H1 (cell line): ENCODE results near the gene PPIC. TPM values are rescaled to one million over a fixed set of nuclear protein-coding genes. Genes with fewer than 3 reads are reported as not detected.
A peak's percentile ranks its signal among the peaks of the same experiment; 100 is the strongest.

Experiments used
- CTCF ChIA-PET: fragments of 300-600 bp; sonication (Branson Sonifier 250); formaldehyde crosslinking; loops from one replicate; lab custom pipeline; 2021; ENCODE audit not compliant: partially characterized antibody; lab: Charles Lee
- POLR2A ChIA-PET: fragments of 300-600 bp; sonication (Branson Sonifier 250); formaldehyde crosslinking; loops from one replicate; lab custom pipeline; 2021; ENCODE audit warnings: inconsistent platforms; ENCODE audit not compliant: partially characterized antibody; lab: Charles Lee
- DNase-seq, 2 experiments: peaks; one replicate each; pipeline versions ENCODE4 v3.0.0 to v3.0.0-alpha.2; 2010 to 2022; ENCODE audit warnings: low spot score in 2 of 2, low read depth in 1 of 2, mixed read lengths in 1 of 2
- FAIRE-seq: peaks from 2 replicates; lab custom pipeline; 2011; peaks lifted over from hg19 to GRCh38; lab: Jason Lieb, UNC
- H2AFZ ChIP-seq: 2 replicates; pipeline ENCODE4 v1.8.1; 2012; ENCODE audit warnings: low read length, inconsistent platforms
- H2AK5ac ChIP-seq: 2 replicates; pipeline ENCODE4 v1.6.1; 2013; ENCODE audit warnings: low read depth, low read length
- H2BK120ac ChIP-seq: replicated peaks from 2 replicates; pipeline ENCODE3; 2013; ENCODE audit warnings: low read depth, low read length, inconsistent platforms
- H2BK12ac ChIP-seq: 2 replicates; pipeline ENCODE4 v1.6.1; 2013; ENCODE audit warnings: low read depth, low read length
- H2BK15ac ChIP-seq: 2 replicates; pipeline ENCODE4 v1.6.1; 2013; ENCODE audit warnings: low read length
- H2BK20ac ChIP-seq: 2 replicates; pipeline ENCODE4 v1.6.1; 2013; ENCODE audit warnings: low read length
- H2BK5ac ChIP-seq: 2 replicates; pipeline ENCODE4 v1.6.1; 2013; ENCODE audit warnings: low read depth, low read length
- H3K14ac ChIP-seq: 2 replicates; pipeline ENCODE4 v1.6.1; 2013; ENCODE audit warnings: inconsistent platforms; ENCODE audit not compliant: insufficient read length
- H3K18ac ChIP-seq: 2 replicates; pipeline ENCODE4 v1.6.1; 2013; ENCODE audit warnings: low read length; ENCODE audit errors: extremely low read depth
- H3K23ac ChIP-seq: 2 replicates; pipeline ENCODE4 v1.6.1; 2013; ENCODE audit warnings: inconsistent platforms; ENCODE audit not compliant: insufficient read length
- H3K23me2 ChIP-seq: 2 replicates; pipeline ENCODE4 v1.6.1; 2013; ENCODE audit warnings: low read depth, low read length
- H3K27ac ChIP-seq: 2 replicates; pipeline ENCODE4 v1.6.1; 2011; ENCODE audit warnings: low read depth, low read length, inconsistent platforms
- H3K27me3 ChIP-seq, 4 experiments: replicated peaks in 1 of 4; 1 replicate in 1 of 4; 2 replicates in 3 of 4; pipeline versions ENCODE4 v1.6.1 to v1.8.1; 2011 to 2013; ENCODE audit warnings: low read length in 3 of 4, mild to moderate bottlenecking in 3 of 4, inconsistent platforms in 2 of 4, mixed read lengths in 2 of 4, moderate library complexity in 1 of 4; ENCODE audit not compliant: control insufficient read depth in 3 of 4, insufficient read depth in 3 of 4; ENCODE audit errors: extremely low read depth in 1 of 4
- H3K36me3 ChIP-seq, 4 experiments: 2 replicates each; pipeline versions ENCODE4 v1.6.1 to v1.8.1; 2011 to 2013; ENCODE audit warnings: mild to moderate bottlenecking in 4 of 4, low read length in 3 of 4, moderate library complexity in 2 of 4, control low read depth in 1 of 4, inconsistent platforms in 1 of 4; ENCODE audit not compliant: insufficient read depth in 4 of 4, control insufficient read depth in 2 of 4
- H3K4ac ChIP-seq: replicated peaks from 2 replicates; pipeline ENCODE3; 2013; ENCODE audit warnings: low read length, low read depth, mixed read lengths, inconsistent platforms; ENCODE audit not compliant: insufficient read length
- H3K4me1 ChIP-seq, 4 experiments: replicated peaks in 1 of 4; 1 replicate in 1 of 4; 2 replicates in 3 of 4; pipeline versions ENCODE4 v1.6.1 to v1.8.1; 2011 to 2013; ENCODE audit warnings: low read length in 3 of 4, inconsistent platforms in 2 of 4, mixed read lengths in 1 of 4; ENCODE audit not compliant: insufficient read depth in 4 of 4, control insufficient read depth in 3 of 4
- H3K4me2 ChIP-seq, 2 experiments: 2 replicates each; pipeline versions ENCODE4 v1.6.1 to v1.8.1; 2011 to 2013; ENCODE audit warnings: low read depth in 2 of 2, low read length in 2 of 2, control low read depth in 1 of 2, inconsistent platforms in 1 of 2, mild to moderate bottlenecking in 1 of 2; ENCODE audit not compliant: insufficient read depth in 1 of 2
- H3K4me3 ChIP-seq, 4 experiments: fragments of 200-600, 300-600 bp in 1 of 4; sonication (generic), shearing (Covaris generic), sonication (Bioruptor Twin) in 1 of 4; 2 replicates each; pipeline versions ENCODE4 v1.5.1 to v1.8.1; 2011 to 2016; ENCODE audit warnings: low read length in 4 of 4, low read depth in 3 of 4, control low read depth in 2 of 4, inconsistent platforms in 2 of 4, mild to moderate bottlenecking in 2 of 4, mixed read lengths in 1 of 4, moderate library complexity in 1 of 4; ENCODE audit not compliant: insufficient read depth in 2 of 4; ENCODE audit errors: extremely low read depth in 1 of 4
- H3K56ac ChIP-seq: replicated peaks from 2 replicates; pipeline ENCODE3; 2013; ENCODE audit warnings: low read depth, mild to moderate bottlenecking, mixed read lengths, low read length, inconsistent platforms; ENCODE audit not compliant: insufficient read length
- H3K79me1 ChIP-seq: 2 replicates; pipeline ENCODE4 v1.6.1; 2013; ENCODE audit warnings: low read depth, low read length, control low read depth
- H3K79me2 ChIP-seq, 2 experiments: 2 replicates each; pipeline versions ENCODE4 v1.6.1 to v1.8.1; 2012 to 2013; ENCODE audit warnings: low read length in 2 of 2, mild to moderate bottlenecking in 2 of 2, inconsistent platforms in 1 of 2; ENCODE audit not compliant: insufficient read depth in 2 of 2, control insufficient read depth in 1 of 2
- H3K9ac ChIP-seq, 4 experiments: replicated peaks in 1 of 4; 1 replicate in 1 of 4; 2 replicates in 3 of 4; pipeline versions ENCODE4 v1.6.1 to v1.8.1; 2011 to 2013; ENCODE audit warnings: low read depth in 3 of 4, low read length in 3 of 4, control low read depth in 2 of 4, mild to moderate bottlenecking in 2 of 4, moderate library complexity in 2 of 4, inconsistent platforms in 1 of 4; ENCODE audit errors: extremely low read depth in 1 of 4
- H3K9me3 ChIP-seq, 2 experiments: 2 replicates each; pipeline versions ENCODE4 v1.6.1 to v1.8.1; 2012 to 2013; ENCODE audit warnings: mild to moderate bottlenecking in 2 of 2, moderate library complexity in 2 of 2, control low read depth in 1 of 2, inconsistent platforms in 1 of 2, low read depth in 1 of 2, low read length in 1 of 2, mixed read lengths in 1 of 2; ENCODE audit not compliant: insufficient read depth in 2 of 2
- H4K20me1 ChIP-seq, 2 experiments: replicated peaks in 1 of 2; 2 replicates each; pipeline versions ENCODE3 to v1.8.1; 2011 to 2013; ENCODE audit warnings: inconsistent platforms in 2 of 2, low read length in 2 of 2, mild to moderate bottlenecking in 1 of 2; ENCODE audit not compliant: insufficient read depth in 2 of 2, control insufficient read depth in 1 of 2
- H4K5ac ChIP-seq: 2 replicates; pipeline ENCODE4 v1.6.1; 2013; ENCODE audit warnings: low read length, low read depth, mixed read lengths, inconsistent platforms; ENCODE audit not compliant: insufficient read length
- H4K8ac ChIP-seq: 2 replicates; pipeline ENCODE4 v1.8.0; 2013; ENCODE audit warnings: mild to moderate bottlenecking, moderate library complexity, low read length, inconsistent platforms; ENCODE audit not compliant: insufficient read depth; ENCODE audit errors: extremely low read depth
- H4K91ac ChIP-seq: replicated peaks from 2 replicates; pipeline ENCODE3; 2013; ENCODE audit warnings: low read length, mixed read lengths, inconsistent platforms; ENCODE audit not compliant: insufficient read length
- FOSL1 ChIP-seq: IDR thresholded peaks from 2 replicates; pipeline ENCODE4 v1.6.1; 2011; ENCODE audit warnings: mild to moderate bottlenecking, low read depth, low read length, moderate library complexity; ENCODE audit not compliant: insufficient read depth
- JUN ChIP-seq: IDR thresholded peaks from 2 replicates; pipeline ENCODE4 v1.6.1; 2011; ENCODE audit warnings: low read depth, mild to moderate bottlenecking, improper control_type of control experiment, low read length
- RFX5 ChIP-seq: IDR thresholded peaks from 2 replicates; pipeline ENCODE4 v1.6.1; 2011; ENCODE audit warnings: low read depth, low read length, improper control_type of control experiment, borderline replicate concordance
- RXRA ChIP-seq: IDR thresholded peaks from 2 replicates; pipeline ENCODE4 v1.6.1; 2011; ENCODE audit warnings: low read depth, mild to moderate bottlenecking, low read length, moderate library complexity; ENCODE audit not compliant: insufficient read depth
- SP1 ChIP-seq: IDR thresholded peaks from 2 replicates; pipeline ENCODE4 v1.6.1; 2011; ENCODE audit warnings: low read depth, low read length
- TAF7 ChIP-seq: optimal IDR thresholded peaks from 2 replicates; pipeline ENCODE3; 2011; ENCODE audit warnings: low read depth, mild to moderate bottlenecking, inconsistent platforms, low read length, moderate library complexity, borderline replicate concordance
- TCF12 ChIP-seq: IDR thresholded peaks from 2 replicates; pipeline ENCODE4 v1.6.1; 2011; ENCODE audit warnings: low read depth, mild to moderate bottlenecking, low read length
- polyA plus RNA-seq, 7 experiments: library from polyadenylated mRNA; depleted of rRNA in 3 of 7; stranded (reverse) in 5 of 7; unstranded in 2 of 7; fragments of >200 nt in 5 of 7; fragments of 200-250 nt in 2 of 7; gene quantifications; 1 replicate in 5 of 7; 2 replicates in 1 of 7; 4 replicates in 1 of 7; pipeline versions ENCODE4 v1.2.1 to v1.2.3, GENCODE V29; 2011 to 2013; ENCODE audit warnings: missing spikeins in 2 of 7, mixed read lengths in 2 of 7
- total RNA-seq: library from RNA; stranded (reverse); fragmentation: NEBNext Ultra II Directional; extraction: Animal tissue kit (Norgen Biotek cat#: 25700); gene quantifications from 2 replicates; pipeline ENCODE4 v1.2.1, GENCODE V29; 2021
- TF ChIP-seq, protein P1 (sequence below), 3 experiments: IDR thresholded peaks; 1 replicate in 2 of 3; 2 replicates in 1 of 3; pipeline versions ENCODE4 v1.5.1 to v1.6.1; 2011; ENCODE audit warnings: low read length in 3 of 3, mild to moderate bottlenecking in 3 of 3, inconsistent platforms in 2 of 3, low read depth in 1 of 3, moderate library complexity in 1 of 3; ENCODE audit not compliant: insufficient read depth in 1 of 3; ENCODE audit errors: control extremely low read depth in 1 of 3

The PPIC gene
- total and polyA plus RNA-seq, 2 of the 8 experiments (the other 6 are each of a cell fraction or from before 2014, with no cell fraction given): 8.5 to 10.4 TPM

DNA sequence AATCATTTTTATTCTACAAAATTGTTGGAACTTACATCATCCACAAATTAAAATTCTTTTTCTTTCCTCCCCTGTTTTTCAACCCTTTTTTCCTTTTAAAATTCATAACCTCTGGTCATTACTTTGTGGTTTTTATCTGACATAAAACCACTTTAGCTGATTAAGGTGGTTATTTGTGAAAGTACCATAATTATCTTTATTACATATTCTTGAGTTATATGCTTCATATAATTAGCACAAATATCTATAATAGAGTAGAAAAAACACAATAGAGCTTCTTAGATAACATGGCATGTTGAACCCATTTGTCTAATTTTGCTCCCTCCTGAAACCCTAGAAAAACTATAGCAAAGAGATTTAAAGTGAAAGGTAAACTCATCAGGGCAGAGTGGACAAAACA is 22.9 kb upstream of the PPIC start:
- H3K23ac ChIP-seq: no peak overlapping the region
- H4K5ac ChIP-seq: no peak overlapping the region
- no peak overlapping the region for H3K9ac ChIP-seq
- no peak overlapping the region for H2BK5ac ChIP-seq
- ChIA-PET POLR2A (interaction anchor here (0.9 kb wide), 1 partner anchor 214 kb away, joined by 3 read pairs; the partner anchor contains the start of gene SNX24), CTCF (interaction anchor here (1.1 to 1.2 kb wide), 2 partner anchors 11 to 20 kb away, joined by 3 to 4 read pairs; no protein-coding TSS in a partner anchor)
- DNase-seq (no peak), FAIRE-seq (no peak)
- no peaks in the 10 kb centered on the region for H3K79me1 ChIP-seq
- H4K20me1 ChIP-seq: no peaks in the 10 kb centered on the region
- no peak overlapping the region for H2BK20ac ChIP-seq
- H3K4me1 ChIP-seq: no peaks in the 10 kb centered on the region
- no peaks in the 10 kb centered on the region for H3K9me3 ChIP-seq
- H4K8ac ChIP-seq: no peak overlapping the region
- no peak overlapping the region for H3K14ac ChIP-seq
- no peaks in the 10 kb centered on the region for H3K36me3 ChIP-seq
- no peaks in the 10 kb centered on the region for H3K23me2 ChIP-seq
- no peak overlapping the region for H3K18ac ChIP-seq
- no peak overlapping the region for H3K4ac ChIP-seq
- no peak overlapping the region for H2BK15ac ChIP-seq
- no peak overlapping the region for H4K91ac ChIP-seq
- no peak overlapping the region for H3K4me3 ChIP-seq
- no peak overlapping the region for H2AK5ac ChIP-seq
- no peak overlapping the region for H3K27ac ChIP-seq
- no peak overlapping the region for H2BK12ac ChIP-seq
- no peak overlapping the region for H3K56ac ChIP-seq
- H2BK120ac ChIP-seq: no peak overlapping the region
- no peak overlapping the region for H3K4me2 ChIP-seq
- H3K79me2 ChIP-seq: no peaks in the 10 kb centered on the region
- no peaks in the 10 kb centered on the region for H3K27me3 ChIP-seq
- 0 out of 2 replicates have a peak overlapping the region, but pooled peaks have one; percentile 47 for H2AFZ ChIP-seq
- TF ChIP-seq RFX5: no peak
- no peak for TF ChIP-seq SP1
- TF ChIP-seq RXRA: no peak
- TF ChIP-seq FOSL1: no peak
- TF ChIP-seq TCF12: no peak
- TF ChIP-seq, protein P1, sequence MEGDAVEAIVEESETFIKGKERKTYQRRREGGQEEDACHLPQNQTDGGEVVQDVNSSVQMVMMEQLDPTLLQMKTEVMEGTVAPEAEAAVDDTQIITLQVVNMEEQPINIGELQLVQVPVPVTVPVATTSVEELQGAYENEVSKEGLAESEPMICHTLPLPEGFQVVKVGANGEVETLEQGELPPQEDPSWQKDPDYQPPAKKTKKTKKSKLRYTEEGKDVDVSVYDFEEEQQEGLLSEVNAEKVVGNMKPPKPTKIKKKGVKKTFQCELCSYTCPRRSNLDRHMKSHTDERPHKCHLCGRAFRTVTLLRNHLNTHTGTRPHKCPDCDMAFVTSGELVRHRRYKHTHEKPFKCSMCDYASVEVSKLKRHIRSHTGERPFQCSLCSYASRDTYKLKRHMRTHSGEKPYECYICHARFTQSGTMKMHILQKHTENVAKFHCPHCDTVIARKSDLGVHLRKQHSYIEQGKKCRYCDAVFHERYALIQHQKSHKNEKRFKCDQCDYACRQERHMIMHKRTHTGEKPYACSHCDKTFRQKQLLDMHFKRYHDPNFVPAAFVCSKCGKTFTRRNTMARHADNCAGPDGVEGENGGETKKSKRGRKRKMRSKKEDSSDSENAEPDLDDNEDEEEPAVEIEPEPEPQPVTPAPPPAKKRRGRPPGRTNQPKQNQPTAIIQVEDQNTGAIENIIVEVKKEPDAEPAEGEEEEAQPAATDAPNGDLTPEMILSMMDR (IDR thresholded peaks at IDR 0.05; ENCODE audit: control extremely low read depth in 1 of 3, insufficient read depth in 1 of 3, low read depth in 1 of 3, low read length in 3 of 3): no peak
- no peak for TF ChIP-seq JUN
- TF ChIP-seq TAF7: no peak
